Right cardiac atrium (tissue), 5 donors: ENCODE results near the gene OR2F1. TPM values are rescaled to one million over a fixed set of nuclear protein-coding genes. Genes with fewer than 3 reads are reported as not detected.
"Not testable (repeated sequence)": the region's sequence is repeated elsewhere in the genome, so short reads cannot be mapped to it uniquely, and the experiment has no call there.

Source experiments
- ATAC-seq, 2 donors: fragments of 200-7000 bp; cut with Tn5 transposase; one replicate each; pipeline versions ENCODE4 v1.8.0 to v1.9.1; 2020; ENCODE audit warnings: moderate library complexity in 2 of 2, mild to moderate bottlenecking in 1 of 2
- DNase-seq, 3 donors: peaks; one replicate each; pipeline ENCODE4 v3.0.0-alpha.2; 2020
- H3K27ac ChIP-seq: one replicate; pipeline ENCODE4 v1.5.1; 2013; ENCODE audit warnings: mild to moderate bottlenecking, low read length, control low read depth, moderate library complexity
- H3K27me3 ChIP-seq: one replicate; pipeline ENCODE4 v1.6.1; 2013; ENCODE audit not compliant: control insufficient read depth, insufficient read depth
- H3K4me1 ChIP-seq: one replicate; pipeline ENCODE4 v1.6.1; 2013; ENCODE audit warnings: low read length; ENCODE audit not compliant: control insufficient read depth, insufficient read depth
- H3K4me3 ChIP-seq: one replicate; pipeline ENCODE4 v1.5.1; 2013; ENCODE audit warnings: low read length, control low read depth
- H3K9me3 ChIP-seq: one replicate; pipeline ENCODE4 v1.6.1; 2013; ENCODE audit warnings: low read length; ENCODE audit not compliant: control insufficient read depth
- WGBS: extraction: QIAGEN DNeasy Blood & Tissue Kit; methylation state at CpG from one replicate; pipeline ENCODE4 v1.1.7; 2013; 5-methylcytosine and 5-hydroxymethylcytosine counted together
- intact Hi-C, 4 donors: fragments of 100-400 bp; cut with DNase I; formaldehyde crosslinking; loops; one replicate each; pipeline versions ENCODE4 v1.11.0 to v1.14.0; 2022 to 2023
- polyA plus RNA-seq: library from polyadenylated mRNA; stranded (reverse); fragments of 200-250 nt; gene quantifications from one replicate; pipeline ENCODE4 v1.2.3, GENCODE V29; 2013
- total RNA-seq, 4 donors: library from RNA; stranded (reverse); fragmentation: NEBNext Ultra II Directional; extraction: Animal tissue kit (Norgen Biotek cat#: 25700); gene quantifications; one replicate each; pipeline ENCODE4 v1.2.1, GENCODE V29; 2021
- donor health status: healthy with polysubstance abuse.
- donor health status: DM: no; HTN: yes; CAD: no.
- donor health status: DM: no; HTN: no; CAD: no.
- donor health status: DM: no; HTN: yes; CAD: no; lungs with severe emphysema.
- donor health status: DM: yes; HTN: yes; CAD: no.

The OR2F1 gene
- total and polyA plus RNA-seq, 5 donors, result not detected

DNA sequence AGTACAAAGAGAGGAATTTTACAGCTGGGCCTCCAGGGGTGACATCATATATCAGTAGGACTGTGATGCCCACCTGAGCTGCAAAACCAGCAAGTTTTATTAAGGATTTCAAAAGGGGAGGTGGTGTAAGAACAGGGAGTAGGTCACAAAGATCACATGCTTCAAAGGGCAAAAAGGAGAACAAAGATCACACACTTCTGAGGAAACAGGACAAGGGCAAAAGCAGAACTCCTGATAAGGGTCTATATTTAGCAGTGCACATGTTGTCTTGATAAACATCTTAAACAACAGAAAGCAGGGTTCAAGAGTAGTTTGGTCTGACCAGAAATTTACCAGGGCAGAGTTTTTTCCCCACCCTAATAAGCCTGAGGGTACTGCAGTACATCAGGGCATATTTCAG, 55.4 kb downstream of the OR2F1 start:
- H3K4me3 ChIP-seq, H3K9me3 ChIP-seq, H3K27me3 ChIP-seq, DNase-seq, ATAC-seq, intact Hi-C loops, H3K27ac ChIP-seq, H3K4me1 ChIP-seq: not testable (repeated sequence)

DNA sequence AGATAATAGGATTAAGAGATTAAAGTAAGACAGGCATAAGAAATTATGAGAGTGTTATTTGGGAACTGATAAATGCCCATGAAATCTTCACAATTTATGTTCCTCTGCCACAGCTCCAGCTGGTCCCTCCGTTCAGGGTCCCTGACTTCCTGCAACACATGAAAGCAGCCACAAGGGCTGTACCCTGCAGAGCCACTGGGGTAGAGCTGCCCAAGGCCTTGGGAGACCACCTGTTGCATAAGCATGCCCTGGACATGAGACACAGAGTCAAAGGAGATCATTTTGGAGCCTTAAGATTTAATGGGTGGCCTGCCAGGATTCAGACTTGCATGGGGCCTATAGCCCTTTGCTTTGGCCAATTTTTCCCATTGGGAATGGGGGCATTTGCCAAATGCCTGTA, 56.2 kb downstream of the OR2F1 start:
- DNase-seq, result not testable (repeated sequence)

DNA sequence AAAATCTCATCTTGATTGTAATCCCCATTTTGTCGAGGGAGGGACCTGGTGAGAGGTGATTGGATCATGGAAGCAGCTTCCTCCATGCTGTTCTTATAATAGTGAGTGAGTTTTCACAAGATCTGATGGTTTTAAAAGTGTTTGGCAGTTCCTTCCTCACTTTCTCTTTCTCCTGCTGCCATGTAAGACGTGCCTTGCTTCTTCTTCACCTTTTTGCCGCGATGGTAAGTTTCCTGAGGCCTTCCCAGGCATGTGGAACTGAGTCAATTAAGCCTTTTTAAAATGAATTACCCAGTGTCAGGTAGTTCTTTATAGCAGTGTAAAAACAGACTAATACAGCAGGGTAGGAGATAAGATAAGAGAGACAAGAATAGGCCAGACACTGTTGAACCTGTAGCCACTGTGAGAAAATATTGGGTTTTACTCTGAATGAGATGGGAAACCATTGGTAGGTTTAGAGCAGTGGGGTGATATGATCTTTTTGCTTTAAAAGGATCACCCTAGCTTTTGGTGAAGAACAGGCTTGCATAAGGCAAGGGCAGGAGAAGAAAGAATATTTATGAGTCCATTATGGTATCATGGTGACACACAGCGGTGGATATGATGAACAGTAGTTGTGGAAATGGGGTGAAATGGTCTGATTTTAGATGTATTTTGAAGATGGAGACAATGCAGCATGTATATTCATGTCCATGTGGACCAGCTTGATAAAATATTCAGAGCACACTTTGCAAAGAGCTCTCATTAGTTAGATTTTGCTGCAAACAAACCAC, 57.0 kb downstream of the OR2F1 start:
- ATAC-seq, result no peak
- 85% methylated on average over 5 of the region's 5 CpGs for WGBS
- Histone ChIP-seq H3K27me3 (no peaks in the 10 kb centered on the region), H3K4me1 (no peaks in the 10 kb centered on the region), H3K27ac (no peak overlapping the region), H3K9me3 (no peaks in the 10 kb centered on the region), H3K4me3 (no peak overlapping the region)
- intact Hi-C loops, result no loop called here
- DNase-seq, result no peak

More for the DNA sequence above, 56.2 kb downstream of the OR2F1 start:
- intact Hi-C loops, H3K4me1 ChIP-seq, H3K27me3 ChIP-seq, ATAC-seq, H3K9me3 ChIP-seq, H3K4me3 ChIP-seq, H3K27ac ChIP-seq: not testable (repeated sequence)
- 83% methylated on average over 1 of the region's 1 CpG for WGBS

Other genes starting within 250 kb of the OR2F1 start
- gene CTAGE6, start 197.1 kb upstream of the OR2F1 start, total RNA-seq, result under 1 TPM in 1 of 4 donors, not detected in 3; 0.09 TPM
- not detected for gene CTAGE6, start 197.1 kb upstream of the OR2F1 start, polyA plus RNA-seq
- 10 to 100 TPM; 22.1 to 33.7 (median 25.2) TPM for gene TCAF1, start 52.7 kb upstream of the OR2F1 start, total RNA-seq
- gene TCAF1, start 52.7 kb upstream of the OR2F1 start, polyA plus RNA-seq, result 12.7 TPM
- gene OR2F2, start 19.6 kb upstream of the OR2F1 start, total RNA-seq, result not detected
- gene OR2F2, start 19.6 kb upstream of the OR2F1 start, polyA plus RNA-seq, result not detected
- not detected for gene OR6B1, start 45.5 kb downstream of the OR2F1 start, total RNA-seq
- gene OR6B1, start 45.5 kb downstream of the OR2F1 start, polyA plus RNA-seq, result not detected
- not detected for gene OR2A5, start 94.1 kb downstream of the OR2F1 start, total RNA-seq
- not detected for gene OR2A5, start 94.1 kb downstream of the OR2F1 start, polyA plus RNA-seq
- gene OR2A25, start 115.0 kb downstream of the OR2F1 start, total RNA-seq, result not detected
- gene OR2A25, start 115.0 kb downstream of the OR2F1 start, polyA plus RNA-seq, result not detected
- not detected for gene OR2A12, start 131.4 kb downstream of the OR2F1 start, total RNA-seq
- not detected for gene OR2A12, start 131.4 kb downstream of the OR2F1 start, polyA plus RNA-seq
- not detected for gene OR2A2, start 154.7 kb downstream of the OR2F1 start, total RNA-seq
- gene OR2A2, start 154.7 kb downstream of the OR2F1 start, polyA plus RNA-seq, result not detected
- not detected for gene OR2A14, start 168.3 kb downstream of the OR2F1 start, total RNA-seq
- not detected for gene OR2A14, start 168.3 kb downstream of the OR2F1 start, polyA plus RNA-seq
- under 1 TPM in 3 of 4 donors, not detected in 1; 0.14 to 0.28 (median 0.24) TPM for gene CTAGE4, start 228.6 kb downstream of the OR2F1 start, total RNA-seq
- 0.41 TPM for gene CTAGE4, start 228.6 kb downstream of the OR2F1 start, polyA plus RNA-seq
- gene ARHGEF35, start 241.0 kb downstream of the OR2F1 start, total RNA-seq, result 1 to 10 TPM in 3 of 4 donors, under 1 TPM in 1; 0.29 to 4.1 (median 2.6) TPM
- gene ARHGEF35, start 241.0 kb downstream of the OR2F1 start, polyA plus RNA-seq, result 2.9 TPM